Measurements from ENCODE around the gene PATJ. TPM values are rescaled to one million over a fixed set of nuclear protein-coding genes. Genes with fewer than 3 reads are reported as not detected.

PATJ gene
- total RNA-seq, 1 experiment from 2014 or later, result 48.8 TPM

DNA sequence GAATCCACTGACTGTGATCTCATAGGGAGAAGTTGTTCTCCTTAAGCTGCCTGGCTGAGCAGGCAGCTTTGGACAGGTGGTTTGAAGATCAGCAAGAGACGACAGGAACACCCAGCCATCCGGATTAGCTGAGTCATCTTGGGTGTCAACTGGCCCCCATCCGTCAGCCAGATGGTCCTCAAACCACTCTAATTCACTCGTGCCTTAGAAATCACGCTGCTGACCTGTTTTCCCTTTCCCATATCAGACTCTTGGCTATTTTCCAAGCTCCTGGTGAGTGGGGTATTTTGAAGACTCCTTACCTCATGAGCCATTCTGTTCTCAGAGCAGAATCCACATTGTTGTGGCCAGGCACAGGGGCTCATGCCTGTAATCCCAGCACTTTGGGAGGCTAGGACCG, 303.3 kb downstream of the PATJ start (continued):
- TF ChIP-seq, protein P1, sequence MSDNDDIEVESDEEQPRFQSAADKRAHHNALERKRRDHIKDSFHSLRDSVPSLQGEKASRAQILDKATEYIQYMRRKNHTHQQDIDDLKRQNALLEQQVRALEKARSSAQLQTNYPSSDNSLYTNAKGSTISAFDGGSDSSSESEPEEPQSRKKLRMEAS (IDR thresholded peaks at IDR 0.05), result no peak
- no peak for TF ChIP-seq EGR1 (IDR thresholded peaks at IDR 0.05; ENCODE audit: low read depth)
- no peak for TF ChIP-seq YY1 (IDR thresholded peaks at IDR 0.05; ENCODE audit: extremely low read depth, insufficient replicate concordance, low read depth, low read length)
- TF ChIP-seq CEBPB (IDR thresholded peaks at IDR 0.05; ENCODE audit: low read depth), result no peak
- TF ChIP-seq EZH2 (IDR thresholded peaks at IDR 0.05), result no peak
- TF ChIP-seq CBX3 (IDR thresholded peaks at IDR 0.05; ENCODE audit: low read depth), result no peak
- no peak for TF ChIP-seq EZH2phosphoT487 (IDR thresholded peaks at IDR 0.05; ENCODE audit: borderline replicate concordance)
- TF ChIP-seq, protein P2, sequence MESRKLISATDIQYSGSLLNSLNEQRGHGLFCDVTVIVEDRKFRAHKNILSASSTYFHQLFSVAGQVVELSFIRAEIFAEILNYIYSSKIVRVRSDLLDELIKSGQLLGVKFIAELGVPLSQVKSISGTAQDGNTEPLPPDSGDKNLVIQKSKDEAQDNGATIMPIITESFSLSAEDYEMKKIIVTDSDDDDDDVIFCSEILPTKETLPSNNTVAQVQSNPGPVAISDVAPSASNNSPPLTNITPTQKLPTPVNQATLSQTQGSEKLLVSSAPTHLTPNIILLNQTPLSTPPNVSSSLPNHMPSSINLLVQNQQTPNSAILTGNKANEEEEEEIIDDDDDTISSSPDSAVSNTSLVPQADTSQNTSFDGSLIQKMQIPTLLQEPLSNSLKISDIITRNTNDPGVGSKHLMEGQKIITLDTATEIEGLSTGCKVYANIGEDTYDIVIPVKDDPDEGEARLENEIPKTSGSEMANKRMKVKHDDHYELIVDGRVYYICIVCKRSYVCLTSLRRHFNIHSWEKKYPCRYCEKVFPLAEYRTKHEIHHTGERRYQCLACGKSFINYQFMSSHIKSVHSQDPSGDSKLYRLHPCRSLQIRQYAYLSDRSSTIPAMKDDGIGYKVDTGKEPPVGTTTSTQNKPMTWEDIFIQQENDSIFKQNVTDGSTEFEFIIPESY (IDR thresholded peaks at IDR 0.05; ENCODE audit: extremely low read depth, insufficient replicate concordance, low read length), result no peak
- TF ChIP-seq RAD21 (IDR thresholded peaks at IDR 0.05; ENCODE audit: low read depth), result no peak
- TF ChIP-seq, protein P3, sequence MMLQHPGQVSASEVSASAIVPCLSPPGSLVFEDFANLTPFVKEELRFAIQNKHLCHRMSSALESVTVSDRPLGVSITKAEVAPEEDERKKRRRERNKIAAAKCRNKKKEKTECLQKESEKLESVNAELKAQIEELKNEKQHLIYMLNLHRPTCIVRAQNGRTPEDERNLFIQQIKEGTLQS (IDR thresholded peaks at IDR 0.05), result no peak
- TF ChIP-seq SP1 (IDR thresholded peaks at IDR 0.05; ENCODE audit: low read depth), result no peak
- no peak for TF ChIP-seq POLR2A (IDR thresholded peaks at IDR 0.05; ENCODE audit: borderline replicate concordance, extremely low read depth, insufficient read depth, insufficient read length)
- no peak for TF ChIP-seq SIN3A (IDR thresholded peaks at IDR 0.05; ENCODE audit: low read depth)

DNA sequence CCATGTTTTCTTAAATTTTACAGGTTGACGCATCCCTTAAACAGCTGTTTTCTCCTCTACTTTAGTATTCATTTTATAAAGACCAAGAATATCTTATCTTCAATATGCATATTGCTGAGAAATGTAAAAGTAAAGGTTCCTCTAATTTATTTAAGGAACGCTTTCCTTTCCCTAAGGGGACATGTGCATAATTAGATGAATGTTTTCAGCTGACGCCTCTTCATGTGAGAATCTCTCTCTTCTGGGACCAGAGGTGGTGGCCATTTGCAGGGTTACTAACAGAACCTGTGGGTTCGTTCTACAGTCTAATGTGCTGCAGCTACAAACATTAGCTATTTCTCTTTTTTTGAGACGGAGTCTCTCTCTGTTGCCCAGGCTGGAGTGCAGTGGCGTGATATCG, 304.6 kb downstream of the PATJ start:
- ChIA-PET RAD21 (ENCODE audit: low non-redundant PET in 1 of 2, low total read pairs in 2 of 2, uncharacterized antibody in 2 of 2, unreplicated experiment in 2 of 2) (no interaction called here), CTCF (no interaction called here), POLR2A (no interaction called here)
- Histone ChIP-seq H3K27me3 (ENCODE audit: insufficient read depth, low read length) (no peaks in the 10 kb centered on the region), H3K36me3 (ENCODE audit: control insufficient read depth in 1 of 2, insufficient read depth in 2 of 2, low read length in 2 of 2) (no peaks in the 10 kb centered on the region), H3K4me3 (replicated peaks in 1 of 2; ENCODE audit: low read depth in 1 of 2, low read length in 2 of 2) (no peak overlapping the region), H3K9me2 (ENCODE audit: insufficient read depth) (no peaks in the 10 kb centered on the region), H3K9ac (ENCODE audit: low read length) (no peak overlapping the region), H3K4me1 (ENCODE audit: control insufficient read depth in 1 of 2, insufficient read depth in 2 of 2, low read length in 2 of 2) (peaks cover 0 to 4% of the 10 kb centered on the region in 2 experiments; a peak in 2 of 4 replicates), H3K9me3 (ENCODE audit: control insufficient read depth in 1 of 2, insufficient read depth in 1 of 2, low read depth in 1 of 2, low read length in 2 of 2) (no peaks in the 10 kb centered on the region), H3K4me2 (ENCODE audit: low read length) (no peak overlapping the region), H4K20me1 (ENCODE audit: insufficient read depth) (no peaks in the 10 kb centered on the region), H3K27ac (ENCODE audit: low read depth, low read length) (no peak overlapping the region), H2AFZ (ENCODE audit: low read depth, low read length, poor library complexity, severe bottlenecking) (no peak overlapping the region), H3K79me2 (ENCODE audit: insufficient read depth, low read length) (no peaks in the 10 kb centered on the region)
- no TSS peak for BruUV-seq (replicated peaks)
- intact Hi-C loops (cut with micrococcal nuclease), result no loop called here
- no peak for ATAC-seq
- DNase-seq (ENCODE audit: low read depth, low spot score), result no peak
- TF ChIP-seq CBX3 (IDR thresholded peaks at IDR 0.05; ENCODE audit: low read depth) (no peak), SRF (IDR thresholded peaks at IDR 0.05; ENCODE audit: low read depth) (no peak), FOSL1 (IDR thresholded peaks at IDR 0.05; ENCODE audit: low read depth) (no peak), ZFX (IDR thresholded peaks at IDR 0.05) (no peak)
- TF ChIP-seq, protein P4, sequence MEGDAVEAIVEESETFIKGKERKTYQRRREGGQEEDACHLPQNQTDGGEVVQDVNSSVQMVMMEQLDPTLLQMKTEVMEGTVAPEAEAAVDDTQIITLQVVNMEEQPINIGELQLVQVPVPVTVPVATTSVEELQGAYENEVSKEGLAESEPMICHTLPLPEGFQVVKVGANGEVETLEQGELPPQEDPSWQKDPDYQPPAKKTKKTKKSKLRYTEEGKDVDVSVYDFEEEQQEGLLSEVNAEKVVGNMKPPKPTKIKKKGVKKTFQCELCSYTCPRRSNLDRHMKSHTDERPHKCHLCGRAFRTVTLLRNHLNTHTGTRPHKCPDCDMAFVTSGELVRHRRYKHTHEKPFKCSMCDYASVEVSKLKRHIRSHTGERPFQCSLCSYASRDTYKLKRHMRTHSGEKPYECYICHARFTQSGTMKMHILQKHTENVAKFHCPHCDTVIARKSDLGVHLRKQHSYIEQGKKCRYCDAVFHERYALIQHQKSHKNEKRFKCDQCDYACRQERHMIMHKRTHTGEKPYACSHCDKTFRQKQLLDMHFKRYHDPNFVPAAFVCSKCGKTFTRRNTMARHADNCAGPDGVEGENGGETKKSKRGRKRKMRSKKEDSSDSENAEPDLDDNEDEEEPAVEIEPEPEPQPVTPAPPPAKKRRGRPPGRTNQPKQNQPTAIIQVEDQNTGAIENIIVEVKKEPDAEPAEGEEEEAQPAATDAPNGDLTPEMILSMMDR (IDR thresholded peaks at IDR 0.05 in 2 of 3, conservative IDR thresholded peaks at IDR 0.05 in 1 of 3; ENCODE audit: borderline replicate concordance in 1 of 3, insufficient read depth in 1 of 3, low read depth in 2 of 3, low read length in 2 of 3), result no peak
- TF ChIP-seq, protein P5, sequence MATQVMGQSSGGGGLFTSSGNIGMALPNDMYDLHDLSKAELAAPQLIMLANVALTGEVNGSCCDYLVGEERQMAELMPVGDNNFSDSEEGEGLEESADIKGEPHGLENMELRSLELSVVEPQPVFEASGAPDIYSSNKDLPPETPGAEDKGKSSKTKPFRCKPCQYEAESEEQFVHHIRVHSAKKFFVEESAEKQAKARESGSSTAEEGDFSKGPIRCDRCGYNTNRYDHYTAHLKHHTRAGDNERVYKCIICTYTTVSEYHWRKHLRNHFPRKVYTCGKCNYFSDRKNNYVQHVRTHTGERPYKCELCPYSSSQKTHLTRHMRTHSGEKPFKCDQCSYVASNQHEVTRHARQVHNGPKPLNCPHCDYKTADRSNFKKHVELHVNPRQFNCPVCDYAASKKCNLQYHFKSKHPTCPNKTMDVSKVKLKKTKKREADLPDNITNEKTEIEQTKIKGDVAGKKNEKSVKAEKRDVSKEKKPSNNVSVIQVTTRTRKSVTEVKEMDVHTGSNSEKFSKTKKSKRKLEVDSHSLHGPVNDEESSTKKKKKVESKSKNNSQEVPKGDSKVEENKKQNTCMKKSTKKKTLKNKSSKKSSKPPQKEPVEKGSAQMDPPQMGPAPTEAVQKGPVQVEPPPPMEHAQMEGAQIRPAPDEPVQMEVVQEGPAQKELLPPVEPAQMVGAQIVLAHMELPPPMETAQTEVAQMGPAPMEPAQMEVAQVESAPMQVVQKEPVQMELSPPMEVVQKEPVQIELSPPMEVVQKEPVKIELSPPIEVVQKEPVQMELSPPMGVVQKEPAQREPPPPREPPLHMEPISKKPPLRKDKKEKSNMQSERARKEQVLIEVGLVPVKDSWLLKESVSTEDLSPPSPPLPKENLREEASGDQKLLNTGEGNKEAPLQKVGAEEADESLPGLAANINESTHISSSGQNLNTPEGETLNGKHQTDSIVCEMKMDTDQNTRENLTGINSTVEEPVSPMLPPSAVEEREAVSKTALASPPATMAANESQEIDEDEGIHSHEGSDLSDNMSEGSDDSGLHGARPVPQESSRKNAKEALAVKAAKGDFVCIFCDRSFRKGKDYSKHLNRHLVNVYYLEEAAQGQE (IDR thresholded peaks at IDR 0.05; ENCODE audit: low read depth), result no peak
